ENCODE results near the gene ABHD18.
A peak's percentile ranks its signal among the peaks of the same experiment; 100 is the strongest.
"Not testable (repeated sequence)": the region's sequence is repeated elsewhere in the genome, so short reads cannot be mapped to it uniquely, and the experiment has no call there.

Gene ABHD18

DNA sequence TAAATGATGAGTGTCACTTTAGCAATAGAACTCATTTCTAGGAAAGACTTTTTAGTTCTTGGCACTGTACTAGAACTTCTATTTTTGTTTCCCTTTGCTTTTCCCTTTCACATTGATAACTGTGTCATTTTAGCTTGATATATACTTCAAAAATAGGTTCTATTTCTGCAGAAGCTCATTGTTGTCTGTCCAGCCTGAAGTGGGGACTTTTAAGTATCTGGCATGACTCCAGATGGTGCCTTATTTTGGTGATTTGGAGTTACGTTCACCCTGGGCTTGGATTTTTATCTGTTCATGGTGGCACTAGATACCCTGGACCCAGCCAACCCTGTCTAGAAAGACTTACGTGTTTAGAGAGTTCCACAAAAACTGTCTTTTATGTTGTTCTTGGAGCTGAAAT, 3.4 kb downstream of the ABHD18 start:
- no peak overlapping the region for H3K4me3 ChIP-seq (ENCODE audit: control insufficient read depth, low read depth, low read length)
- TF ChIP-seq, protein P1, sequence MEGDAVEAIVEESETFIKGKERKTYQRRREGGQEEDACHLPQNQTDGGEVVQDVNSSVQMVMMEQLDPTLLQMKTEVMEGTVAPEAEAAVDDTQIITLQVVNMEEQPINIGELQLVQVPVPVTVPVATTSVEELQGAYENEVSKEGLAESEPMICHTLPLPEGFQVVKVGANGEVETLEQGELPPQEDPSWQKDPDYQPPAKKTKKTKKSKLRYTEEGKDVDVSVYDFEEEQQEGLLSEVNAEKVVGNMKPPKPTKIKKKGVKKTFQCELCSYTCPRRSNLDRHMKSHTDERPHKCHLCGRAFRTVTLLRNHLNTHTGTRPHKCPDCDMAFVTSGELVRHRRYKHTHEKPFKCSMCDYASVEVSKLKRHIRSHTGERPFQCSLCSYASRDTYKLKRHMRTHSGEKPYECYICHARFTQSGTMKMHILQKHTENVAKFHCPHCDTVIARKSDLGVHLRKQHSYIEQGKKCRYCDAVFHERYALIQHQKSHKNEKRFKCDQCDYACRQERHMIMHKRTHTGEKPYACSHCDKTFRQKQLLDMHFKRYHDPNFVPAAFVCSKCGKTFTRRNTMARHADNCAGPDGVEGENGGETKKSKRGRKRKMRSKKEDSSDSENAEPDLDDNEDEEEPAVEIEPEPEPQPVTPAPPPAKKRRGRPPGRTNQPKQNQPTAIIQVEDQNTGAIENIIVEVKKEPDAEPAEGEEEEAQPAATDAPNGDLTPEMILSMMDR (conservative IDR thresholded peaks at IDR 0.05; ENCODE audit: control insufficient read depth, insufficient read depth, low read depth, low read length), result no peak
- DNase-seq (ENCODE audit: low read depth), result no peak

DNA sequence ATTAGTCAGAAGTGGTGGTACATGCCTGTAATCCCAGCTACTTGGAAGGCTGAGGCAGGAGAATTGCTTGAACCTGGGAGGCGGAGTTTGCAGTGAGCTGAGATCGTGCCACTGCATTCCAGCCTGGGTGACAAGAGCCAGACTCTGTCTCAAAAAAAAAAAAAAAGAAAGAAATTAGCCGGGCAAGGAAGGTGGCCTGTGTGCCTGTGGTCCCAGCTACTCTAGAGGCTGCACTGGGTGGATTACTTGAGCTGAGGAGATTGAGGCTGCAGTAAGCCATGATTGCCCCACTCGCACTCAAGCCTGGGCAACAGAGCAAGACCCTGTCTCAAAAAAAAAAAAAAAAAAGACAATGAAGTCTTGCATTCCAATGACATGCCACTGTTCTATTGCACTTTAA, 5.7 kb downstream of the ABHD18 start:
- H3K4me3 ChIP-seq (ENCODE audit: control insufficient read depth, low read depth, low read length), result not testable (repeated sequence)

DNA sequence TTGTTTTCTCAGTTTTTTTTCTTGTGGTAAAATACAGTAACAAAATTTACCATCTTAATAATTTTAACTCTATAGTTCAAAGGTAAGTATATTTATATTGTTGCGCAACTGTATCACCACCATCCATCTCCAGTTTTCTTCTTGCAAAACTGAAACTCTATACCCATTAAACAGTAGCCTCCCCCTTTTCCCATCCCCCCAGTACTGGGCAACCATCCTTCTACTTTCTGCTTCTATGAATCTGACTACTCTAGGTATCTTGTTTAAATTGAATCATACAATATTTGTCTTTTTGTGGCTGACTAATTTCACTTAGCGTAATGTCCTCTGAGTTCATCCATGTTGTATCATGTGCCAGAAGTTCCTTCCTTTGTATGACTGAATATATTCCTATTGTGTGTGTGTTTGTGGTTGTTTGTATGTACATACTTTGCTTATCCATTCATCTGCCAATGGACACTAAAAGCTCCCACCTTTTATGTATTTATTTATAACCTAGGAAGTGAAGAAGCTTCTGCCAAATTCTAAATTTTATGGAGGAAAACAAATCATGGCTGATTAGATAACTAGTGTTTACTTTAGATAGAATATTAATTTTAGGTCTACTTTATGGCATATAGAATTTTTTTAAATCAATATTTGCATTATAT, 10.0 kb downstream of the ABHD18 start:
- H3K4me3 ChIP-seq (ENCODE audit: control insufficient read depth, low read depth, low read length), result no peak overlapping the region
- peak; percentile 77 for DNase-seq (ENCODE audit: low read depth)
- TF ChIP-seq, protein P1 (conservative IDR thresholded peaks at IDR 0.05; ENCODE audit: control insufficient read depth, insufficient read depth, low read depth, low read length), result no peak

More for the DNA sequence above, 5.7 kb downstream of the ABHD18 start:
- not testable (repeated sequence) for DNase-seq (ENCODE audit: low read depth)

DNA sequence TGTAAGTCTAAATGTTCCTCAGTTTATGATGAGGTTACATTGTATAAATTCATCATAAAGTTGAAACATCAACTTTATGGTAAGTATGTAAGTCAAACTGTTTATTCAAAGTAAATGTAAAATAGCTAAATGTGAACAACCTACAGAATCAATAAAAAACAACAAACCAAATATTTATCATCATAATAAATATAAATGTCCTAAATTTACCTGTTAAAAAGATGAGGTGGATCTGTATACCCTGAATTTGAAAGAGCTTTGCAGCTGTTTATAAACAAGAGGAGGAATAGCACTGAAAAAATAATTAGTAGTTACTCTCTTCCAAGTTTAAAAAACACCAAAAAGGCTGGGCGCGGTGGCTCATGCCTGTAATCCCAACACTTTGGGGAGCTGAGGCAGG, 13.7 kb downstream of the ABHD18 start:
- no peak overlapping the region for H3K4me3 ChIP-seq (ENCODE audit: control insufficient read depth, low read depth, low read length)
- TF ChIP-seq, protein P1 (conservative IDR thresholded peaks at IDR 0.05; ENCODE audit: control insufficient read depth, insufficient read depth, low read depth, low read length), result no peak
- no peak for DNase-seq (ENCODE audit: low read depth)

DNA sequence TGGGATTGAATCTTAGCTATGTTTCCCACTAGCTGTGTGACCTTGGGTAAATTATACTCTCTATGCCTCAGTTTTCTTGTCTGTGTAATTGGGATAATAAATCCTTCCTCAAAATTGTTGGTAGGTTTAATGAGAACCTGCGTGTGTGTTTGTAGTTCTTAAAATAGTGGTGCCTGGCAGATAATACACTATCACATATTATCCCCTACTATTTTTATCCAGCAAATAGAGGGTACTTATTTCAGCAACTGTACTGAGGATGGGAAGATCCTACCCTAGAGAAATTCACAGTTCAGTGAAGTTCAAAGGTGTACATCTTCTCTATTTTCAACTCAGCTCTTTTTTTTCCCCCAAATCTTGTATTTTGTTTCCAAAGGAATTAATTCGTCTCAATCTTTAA, 17.2 kb downstream of the ABHD18 start:
- H3K4me3 ChIP-seq (ENCODE audit: control insufficient read depth, low read depth, low read length), result no peak overlapping the region
- TF ChIP-seq, protein P1 (conservative IDR thresholded peaks at IDR 0.05; ENCODE audit: control insufficient read depth, insufficient read depth, low read depth, low read length), result no peak
- DNase-seq (ENCODE audit: low read depth), result no peak

DNA sequence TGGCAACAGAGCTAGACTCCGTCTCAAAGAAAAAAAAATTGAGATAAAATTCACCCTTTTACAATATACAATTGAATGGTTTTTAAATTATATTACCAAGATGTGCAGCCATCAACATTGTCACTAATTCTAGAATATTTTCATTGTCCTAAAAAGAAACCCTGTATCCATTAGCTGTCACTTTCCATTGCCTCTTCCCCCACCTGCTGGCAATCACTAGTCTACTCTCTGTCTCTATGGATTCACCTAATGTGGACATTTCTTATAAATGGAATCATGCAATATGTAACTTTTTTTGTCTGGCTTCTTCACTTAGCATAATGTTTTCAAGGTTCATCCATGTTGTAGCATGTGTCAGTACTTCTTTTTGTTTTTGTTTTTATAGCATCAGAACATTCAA, 20.8 kb downstream of the ABHD18 start:
- no peak overlapping the region for H3K4me3 ChIP-seq (ENCODE audit: control insufficient read depth, low read depth, low read length)
- no peak for DNase-seq (ENCODE audit: low read depth)
- TF ChIP-seq, protein P1 (conservative IDR thresholded peaks at IDR 0.05; ENCODE audit: control insufficient read depth, insufficient read depth, low read depth, low read length), result peak; percentile 3

DNA sequence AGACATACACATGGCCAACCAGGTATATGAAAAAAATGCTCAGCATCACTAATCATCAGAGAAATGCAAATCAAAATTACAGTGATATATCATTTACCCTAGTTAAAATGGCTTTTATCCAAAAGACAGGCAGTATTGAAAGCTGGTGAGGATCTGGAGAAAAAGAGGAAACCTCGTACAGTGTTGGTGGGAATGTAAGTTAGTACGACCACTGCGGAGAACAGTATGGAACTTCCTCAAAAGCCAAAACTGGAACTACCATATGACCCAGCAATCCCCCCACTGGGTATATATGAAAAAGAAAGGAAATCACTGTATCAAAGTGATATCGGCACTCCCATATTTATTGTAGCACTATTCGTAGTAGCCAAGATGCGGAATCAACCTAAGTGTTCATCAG, 23.4 kb downstream of the ABHD18 start:
- DNase-seq (ENCODE audit: low read depth), result no peak
- H3K4me3 ChIP-seq (ENCODE audit: control insufficient read depth, low read depth, low read length), result no peak overlapping the region
- TF ChIP-seq, protein P1 (conservative IDR thresholded peaks at IDR 0.05; ENCODE audit: control insufficient read depth, insufficient read depth, low read depth, low read length), result no peak
